Chondrocyte (in vitro differentiated cells): ENCODE data around the gene GRM3. TPM values are rescaled to one million over a fixed set of nuclear protein-coding genes. Genes with fewer than 3 reads are reported as not detected.

ENCODE experiments used
- DNase-seq: peaks from one replicate; pipeline ENCODE4 v3.0.0; 2021; ENCODE audit warnings: mixed read lengths, low spot score
- H3K27ac Mint-ChIP-seq: one replicate; pipeline ENCODE4 v1.8.0; 2021; ENCODE audit warnings: mild to moderate bottlenecking, moderate library complexity, mixed read lengths; ENCODE audit not compliant: unreplicated experiment
- H3K27me3 Mint-ChIP-seq: 2 replicates; pipeline ENCODE4 v1.8.0; 2021; ENCODE audit warnings: low read depth, mixed read lengths
- H3K36me3 Mint-ChIP-seq: 2 replicates; pipeline ENCODE4 v1.8.0; 2021; ENCODE audit warnings: low read depth, mixed read lengths
- H3K4me1 Mint-ChIP-seq: 2 replicates; pipeline ENCODE4 v1.8.0; 2021; ENCODE audit warnings: low read depth, mild to moderate bottlenecking, mixed read lengths
- H3K4me3 Mint-ChIP-seq: one replicate; pipeline ENCODE4 v1.8.0; 2021; ENCODE audit warnings: mild to moderate bottlenecking, moderate library complexity, mixed read lengths; ENCODE audit not compliant: unreplicated experiment
- H3K9me3 Mint-ChIP-seq: 2 replicates; pipeline ENCODE4 v1.8.0; 2021; ENCODE audit warnings: low read depth, mixed read lengths
- CTCF ChIP-seq: fragments of 200-600 bp; sonication (generic); IDR thresholded peaks from 2 replicates; pipeline ENCODE4 v1.5.0; 2021; ENCODE audit warnings: antibody characterized with exemption, mild to moderate bottlenecking, moderate library complexity
- total RNA-seq: library from RNA; stranded (reverse); gene quantifications from 3 replicates; pipeline ENCODE4 v1.2.1, GENCODE V29; 2021

The GRM3 gene
- total RNA-seq, 1 donor from 2014 or later: not detected

GRCh38 chr7:86749741-86750665 lies 106.3 kb downstream of the GRM3 start:
- TF ChIP-seq CTCF: no peak

GRCh38 chr7:86760236-86760635 lies 116.5 kb downstream of the GRM3 start:
- Mint-ChIP-seq H3K9me3 (no peaks in the 10 kb centered on the region), H3K36me3 (no peaks in the 10 kb centered on the region), H3K4me3 (no peak overlapping the region), H3K27ac (no peak overlapping the region), H3K4me1 (no peaks in the 10 kb centered on the region), H3K27me3 (no peaks in the 10 kb centered on the region)
- DNase-seq: no peak
- TF ChIP-seq CTCF: no peak

More at GRCh38 chr7:86749741-86750665, 106.3 kb downstream of the GRM3 start:
- Mint-ChIP-seq H3K27ac (no peak overlapping the region), H3K9me3 (no peaks in the 10 kb centered on the region), H3K4me3 (no peak overlapping the region), H3K27me3 (peaks cover 8% of the 10 kb centered on the region), H3K36me3 (no peaks in the 10 kb centered on the region), H3K4me1 (peaks cover under 1% of the 10 kb centered on the region)
- no peak for DNase-seq

GRCh38 chr7:86762129-86762528 lies 118.4 kb downstream of the GRM3 start:
- no peaks in the 10 kb centered on the region for H3K36me3 Mint-ChIP-seq
- no peaks in the 10 kb centered on the region for H3K9me3 Mint-ChIP-seq
- H3K27me3 Mint-ChIP-seq: no peaks in the 10 kb centered on the region
- TF ChIP-seq CTCF: no peak
- H3K4me1 Mint-ChIP-seq: no peaks in the 10 kb centered on the region
- no peak overlapping the region for H3K27ac Mint-ChIP-seq
- DNase-seq: no peak
- H3K4me3 Mint-ChIP-seq: no peak overlapping the region

GRCh38 chr7:86765931-86766330 lies 122.2 kb downstream of the GRM3 start:
- no peaks in the 10 kb centered on the region for H3K9me3 Mint-ChIP-seq
- TF ChIP-seq CTCF: no peak
- H3K36me3 Mint-ChIP-seq: no peaks in the 10 kb centered on the region
- H3K4me1 Mint-ChIP-seq: no peaks in the 10 kb centered on the region
- H3K27me3 Mint-ChIP-seq: no peaks in the 10 kb centered on the region
- H3K27ac Mint-ChIP-seq: no peak overlapping the region
- H3K4me3 Mint-ChIP-seq: no peak overlapping the region
- DNase-seq: no peak

- Mint-ChIP-seq H3K9me3 (no peaks in the 10 kb centered on the region), H3K4me1 (no peaks in the 10 kb centered on the region), H3K27me3 (no peaks in the 10 kb centered on the region), H3K27ac (no peak overlapping the region), H3K4me3 (no peak overlapping the region), H3K36me3 (no peaks in the 10 kb centered on the region)
- no peak for TF ChIP-seq CTCF
- DNase-seq: no peak
These were observed 124.7 kb downstream of the GRM3 start for GRCh38 chr7:86768394-86768793.
